ENCODE results near the gene SH3PXD2A. TPM values are rescaled to one million over a fixed set of nuclear protein-coding genes. Genes with fewer than 3 reads are reported as not detected.
"Not testable (repeated sequence)": the region's sequence is repeated elsewhere in the genome, so short reads cannot be mapped to it uniquely, and the experiment has no call there.

SH3PXD2A gene
- total RNA-seq, 1 donor from 2014 or later = 28.7 TPM

- ATAC-seq (peak; percentile 19), DNase-seq (ENCODE audit: missing footprints) (no peak)
- intact Hi-C loops (cut with DNase I) = loop anchor here (1.0 to 5.0 kb wide), 3 partner anchors 38 to 142 kb away; no protein-coding TSS in a partner anchor
These were observed 537 bp downstream of the SH3PXD2A start for GRCh38 chr10:103854686-103855391.

- ATAC-seq (no peak), DNase-seq (ENCODE audit: missing footprints) (no peak)
- intact Hi-C loops (cut with DNase I) = loop anchor here (5.0 kb wide), 2 partner anchors 37 to 82 kb away; no protein-coding TSS in a partner anchor
These were observed 1.1 kb downstream of the SH3PXD2A start for GRCh38 chr10:103854265-103854685.

- no peak for ATAC-seq
- intact Hi-C loops (cut with DNase I) = loop anchor here (5.0 kb wide), 2 partner anchors 36 to 81 kb away; no protein-coding TSS in a partner anchor
- DNase-seq (ENCODE audit: missing footprints) = no peak
These were observed 1.7 kb downstream of the SH3PXD2A start for GRCh38 chr10:103853428-103854264.

- intact Hi-C loops (cut with DNase I) = loop anchor here (5.0 kb wide), 2 partner anchors 36 to 81 kb away; no protein-coding TSS in a partner anchor
- ATAC-seq (peak; percentile 32), DNase-seq (ENCODE audit: missing footprints) (no peak)
These were observed 2.5 kb downstream of the SH3PXD2A start for GRCh38 chr10:103852856-103853255.

- intact Hi-C loops (cut with DNase I) = loop anchor here (5.0 kb wide), 2 partner anchors 35 to 80 kb away; no protein-coding TSS in a partner anchor
- peak; percentile 46 for ATAC-seq
- no peak for DNase-seq (ENCODE audit: missing footprints)
These were observed 3.1 kb downstream of the SH3PXD2A start for GRCh38 chr10:103852189-103852711.

- DNase-seq (ENCODE audit: missing footprints) = no peak
- no peak for ATAC-seq
- intact Hi-C loops (cut with DNase I) = loop anchor here (5.0 kb wide), 2 partner anchors 34 to 79 kb away; no protein-coding TSS in a partner anchor
These were observed 4.1 kb downstream of the SH3PXD2A start for GRCh38 chr10:103851261-103851660.

- DNase-seq (ENCODE audit: missing footprints) (no peak), ATAC-seq (peak; percentile 35)
- intact Hi-C loops (cut with DNase I) = loop anchor here (5.0 kb wide), 2 partner anchors 33 to 78 kb away; no protein-coding TSS in a partner anchor
These were observed 4.8 kb downstream of the SH3PXD2A start for GRCh38 chr10:103850572-103850895.

GRCh38 chr10:103849880-103850571 lies 5.3 kb downstream of the SH3PXD2A start:
- DNase-seq (ENCODE audit: missing footprints) (no peak), ATAC-seq (peak; percentile 32)
- intact Hi-C loops (cut with DNase I) = loop anchor here (5.0 kb wide), 2 partner anchors 33 to 78 kb away; no protein-coding TSS in a partner anchor

GRCh38 chr10:103849212-103849877 lies 6.0 kb downstream of the SH3PXD2A start:
- intact Hi-C loops (cut with DNase I) = no loop called here
- DNase-seq (ENCODE audit: missing footprints) (no peak), ATAC-seq (no peak)

GRCh38 chr10:103847909-103848468 lies 7.4 kb downstream of the SH3PXD2A start:
- ATAC-seq = no peak
- DNase-seq (ENCODE audit: missing footprints) = no peak
- intact Hi-C loops (cut with DNase I) = no loop called here

GRCh38 chr10:103847346-103847745 lies 8.0 kb downstream of the SH3PXD2A start:
- ATAC-seq = no peak

GRCh38 chr10:103845972-103846371 lies 9.4 kb downstream of the SH3PXD2A start:
- ATAC-seq = no peak
- peak; percentile 71 for DNase-seq (ENCODE audit: missing footprints)
- intact Hi-C loops (cut with DNase I) = no loop called here

More at GRCh38 chr10:103847346-103847745, 8.0 kb downstream of the SH3PXD2A start:
- intact Hi-C loops (cut with DNase I) = no loop called here
- DNase-seq (ENCODE audit: missing footprints) = no peak

- intact Hi-C loops (cut with DNase I); DNase-seq (ENCODE audit: missing footprints); ATAC-seq: not testable (repeated sequence)
These were observed 10.0 kb downstream of the SH3PXD2A start for GRCh38 chr10:103845346-103845745.

- DNase-seq (ENCODE audit: missing footprints) (peak; percentile 71), ATAC-seq (peak; percentile 70)
- intact Hi-C loops (cut with DNase I) = no loop called here
These were observed 11.4 kb downstream of the SH3PXD2A start for GRCh38 chr10:103843854-103844570.

- intact Hi-C loops (cut with DNase I) = no loop called here
- DNase-seq (ENCODE audit: missing footprints) (no peak), ATAC-seq (no peak)
These were observed 12.3 kb downstream of the SH3PXD2A start for GRCh38 chr10:103843045-103843444.

- intact Hi-C loops (cut with DNase I) = no loop called here
- ATAC-seq = no peak
- DNase-seq (ENCODE audit: missing footprints) = no peak
These were observed 12.8 kb downstream of the SH3PXD2A start for GRCh38 chr10:103842605-103843004.

GRCh38 chr10:103841519-103841918 lies 13.9 kb downstream of the SH3PXD2A start:
- intact Hi-C loops (cut with DNase I) = no loop called here
- ATAC-seq (no peak), DNase-seq (ENCODE audit: missing footprints) (no peak)

All from Right ventricle myocardium inferior (tissue), 1 donor.